Renal cortical epithelial cell (primary cell): ENCODE measurements around the gene FBXL7. TPM values are rescaled to one million over a fixed set of nuclear protein-coding genes. Genes with fewer than 3 reads are reported as not detected.

Experiments
- DNase-seq: peaks from one replicate; pipeline ENCODE4 v3.0.0-alpha.2; 2011; ENCODE audit warnings: low read depth
- total RNA-seq: library from RNA; depleted of rRNA; stranded (reverse); fragments of >200 nt; gene quantifications from 2 replicates; pipeline ENCODE4 v1.2.3, GENCODE V29; 2014

Gene FBXL7
- total RNA-seq, 1 donor from 2014 or later, result 1.7 TPM

DNA sequence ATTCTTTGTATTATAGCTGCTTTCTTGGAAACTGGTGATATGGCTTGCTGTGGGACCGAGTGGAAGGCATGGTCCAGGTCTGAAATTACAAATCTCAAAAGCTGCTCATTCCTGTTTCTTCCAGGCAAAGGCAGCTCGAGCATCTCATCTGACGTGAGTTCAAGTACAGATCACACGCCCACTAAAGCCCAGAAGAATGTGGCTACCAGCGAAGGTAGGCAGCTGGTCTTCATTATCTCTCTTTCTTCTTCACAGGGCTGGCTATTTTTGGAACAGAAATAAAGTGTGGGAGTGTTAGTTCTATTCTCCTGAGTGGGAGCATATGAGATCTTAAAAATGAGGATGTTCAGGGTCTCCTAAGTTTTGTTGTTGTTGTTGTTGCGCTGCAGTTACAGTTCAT, 115.9 kb downstream of the FBXL7 start:
- DNase-seq, result no peak

- no peak for DNase-seq
These were observed 119.0 kb downstream of the FBXL7 start for GRCh38 chr5:15618938-15619337.

DNA sequence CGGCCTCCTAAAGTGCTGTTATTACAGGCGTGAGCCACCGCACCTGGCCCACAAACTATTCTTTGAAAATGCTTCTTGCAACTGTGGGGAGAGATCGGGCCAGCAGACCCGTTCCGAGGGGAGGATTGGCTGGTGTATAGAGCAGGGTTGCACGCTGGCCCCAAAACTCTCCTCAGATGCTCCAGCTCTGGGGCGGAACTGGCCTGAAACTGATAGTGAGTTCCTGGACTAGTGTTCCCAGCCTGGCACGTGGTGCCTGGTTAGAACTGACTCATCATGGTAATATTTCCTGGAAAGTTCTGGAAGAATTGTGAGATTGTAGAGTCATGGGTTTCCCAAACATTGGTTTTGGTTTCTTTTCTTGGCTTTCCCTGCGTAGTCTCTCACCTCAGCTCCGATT, 120.5 kb downstream of the FBXL7 start:
- no peak for DNase-seq

GRCh38 chr5:15621094-15621493, 121.1 kb downstream of the FBXL7 start:
- no peak for DNase-seq

- no peak for DNase-seq
These were observed 123.8 kb downstream of the FBXL7 start for GRCh38 chr5:15623794-15624193.

DNA sequence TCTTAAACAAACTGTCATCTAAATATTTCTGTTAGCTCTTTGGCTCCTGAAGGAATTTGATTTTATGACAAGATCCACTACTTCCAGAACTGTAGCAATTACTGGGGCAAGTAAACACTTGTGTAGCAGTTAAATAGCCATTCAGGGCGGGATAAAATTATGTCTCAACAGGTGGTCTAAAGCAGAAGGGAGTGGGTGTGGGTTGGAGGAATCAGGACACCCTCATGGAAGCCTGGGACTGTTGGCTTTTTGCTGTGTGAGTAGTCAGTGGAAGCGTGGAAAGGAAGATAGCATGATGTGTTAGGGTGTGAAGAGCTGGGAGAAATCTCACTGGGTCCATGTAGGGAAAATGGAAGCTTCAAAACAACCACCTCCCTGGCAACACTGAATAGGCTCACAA, 127.1 kb downstream of the FBXL7 start:
- no peak for DNase-seq

- DNase-seq, result no peak
These were observed 127.7 kb downstream of the FBXL7 start for GRCh38 chr5:15627647-15628046.

DNA sequence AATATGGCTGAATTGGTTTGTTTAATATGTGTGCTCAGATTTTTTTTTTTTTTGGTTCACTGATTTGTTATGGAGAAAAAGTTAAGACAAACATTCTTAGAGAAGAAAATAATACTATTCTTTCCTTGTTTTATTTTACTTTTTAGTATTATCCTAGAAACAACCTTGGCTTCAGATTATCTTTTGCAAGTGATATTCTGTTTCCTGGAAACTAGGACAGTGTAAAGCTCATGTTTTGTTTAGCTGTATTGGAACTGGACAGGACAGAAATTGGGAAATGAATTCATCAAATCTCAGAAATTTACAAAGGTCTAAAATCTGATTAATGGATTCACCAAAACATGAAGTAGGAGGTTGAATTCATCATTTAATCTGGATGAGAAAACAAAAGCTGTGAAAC, 130.5 kb downstream of the FBXL7 start:
- no peak for DNase-seq

GRCh38 chr5:15634591-15635288, 134.8 kb downstream of the FBXL7 start:
- no peak for DNase-seq

- no peak for DNase-seq
These were observed 135.3 kb downstream of the FBXL7 start for GRCh38 chr5:15635289-15635616.

GRCh38 chr5:15637345-15637744, 137.4 kb downstream of the FBXL7 start:
- DNase-seq, result no peak

DNA sequence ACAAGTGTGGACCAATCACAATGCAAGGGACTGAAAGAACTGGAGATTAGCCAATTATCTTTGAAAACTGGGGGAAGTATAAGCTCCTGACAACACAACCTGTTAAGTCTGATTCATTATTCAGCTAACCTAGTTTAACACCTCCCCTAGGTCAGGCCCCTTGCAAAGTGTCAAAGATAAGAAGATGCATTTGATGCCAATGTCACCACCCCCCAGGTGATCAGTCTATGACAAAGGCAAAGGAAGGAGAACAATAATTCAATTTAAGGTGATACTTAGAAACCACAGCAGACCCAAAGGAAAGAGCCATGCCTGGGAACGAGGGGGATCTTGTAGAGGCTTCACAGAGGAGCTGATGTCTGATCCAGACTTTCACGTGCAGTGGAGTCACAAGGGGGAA, 137.9 kb downstream of the FBXL7 start:
- DNase-seq, result no peak

DNA sequence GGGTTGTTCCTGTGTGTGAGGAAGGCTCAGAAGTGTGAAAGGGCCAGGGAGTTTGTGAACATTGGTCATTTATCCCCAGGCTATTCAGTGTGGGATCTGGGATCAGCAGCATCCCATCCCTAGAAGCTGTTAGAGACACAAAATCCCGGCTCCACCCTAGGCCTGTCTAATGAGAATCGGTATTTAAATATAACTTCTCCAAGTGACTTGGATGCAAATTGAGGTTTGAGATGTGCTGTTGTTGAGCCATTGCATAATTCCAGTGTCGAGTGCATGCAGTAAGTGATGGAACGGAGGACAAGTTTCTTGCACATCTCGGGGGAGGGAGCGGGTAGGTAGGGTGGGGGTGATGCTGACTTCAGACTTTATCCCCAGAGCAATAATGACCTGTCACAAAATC, 138.3 kb downstream of the FBXL7 start:
- DNase-seq, result no peak

GRCh38 chr5:15639288-15639687, 139.3 kb downstream of the FBXL7 start:
- no peak for DNase-seq

DNA sequence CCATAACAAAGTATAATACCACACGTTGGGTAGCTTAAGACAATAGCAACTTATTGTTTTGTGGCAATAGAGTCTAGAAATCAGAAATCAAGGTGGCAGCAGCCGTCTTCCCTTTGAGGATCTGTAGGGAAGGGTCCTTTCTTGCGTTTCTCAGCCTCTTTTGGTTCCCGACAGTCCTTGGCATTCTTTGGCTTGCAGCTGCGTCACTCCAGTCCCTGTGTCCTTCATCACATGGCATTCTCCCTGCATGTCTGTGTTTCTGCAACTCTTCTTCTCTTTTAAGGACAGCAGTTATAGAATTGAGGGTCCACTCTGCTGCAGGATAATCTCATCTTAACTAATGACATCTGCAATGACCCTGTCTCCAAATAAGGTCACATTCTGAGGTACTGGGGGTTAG, 140.1 kb downstream of the FBXL7 start:
- no peak for DNase-seq

DNA sequence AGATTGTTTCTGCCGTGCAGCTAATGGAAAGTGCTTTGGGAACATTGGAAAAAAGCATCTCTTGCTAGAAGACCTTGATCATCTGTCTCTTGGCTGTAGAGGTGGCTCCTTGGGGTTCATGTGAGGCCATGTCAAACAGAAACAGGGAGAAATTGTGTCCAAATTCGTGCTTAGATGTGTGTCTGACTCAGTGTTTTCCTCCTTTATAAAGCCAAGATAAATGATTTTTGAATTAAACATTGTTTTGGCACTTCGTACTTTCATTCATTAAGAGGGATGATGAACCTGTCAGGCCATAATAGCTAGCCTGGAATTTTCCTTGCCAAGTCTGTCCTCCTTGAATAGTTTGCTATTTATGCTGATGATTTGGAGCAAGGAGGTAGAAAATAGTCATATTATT, 143.8 kb downstream of the FBXL7 start:
- no peak for DNase-seq

GRCh38 chr5:15645381-15646160, 145.6 kb downstream of the FBXL7 start:
- no peak for DNase-seq

DNA sequence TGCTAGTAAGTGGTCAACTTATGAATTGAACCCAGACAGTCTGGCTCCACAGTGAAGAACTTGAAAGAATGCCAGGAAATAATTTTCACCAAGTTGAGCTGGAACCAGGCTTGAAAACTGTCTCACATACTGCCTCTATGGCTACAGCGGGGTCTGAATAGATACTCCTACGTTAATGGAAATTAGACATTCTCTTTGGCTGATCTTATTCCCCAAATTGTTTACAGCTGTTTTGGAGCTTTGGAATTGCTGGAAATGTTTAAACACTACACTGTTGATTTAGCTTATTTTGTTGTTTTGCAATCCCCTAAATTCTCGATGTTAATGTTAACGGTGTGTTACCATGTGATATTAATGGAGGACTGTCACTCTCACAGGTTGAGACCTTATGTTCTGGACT, 146.4 kb downstream of the FBXL7 start:
- DNase-seq, result no peak

GRCh38 chr5:15647251-15647650, 147.3 kb downstream of the FBXL7 start:
- no peak for DNase-seq

- no peak for DNase-seq
These were observed 150.3 kb downstream of the FBXL7 start for GRCh38 chr5:15650266-15650665.

DNA sequence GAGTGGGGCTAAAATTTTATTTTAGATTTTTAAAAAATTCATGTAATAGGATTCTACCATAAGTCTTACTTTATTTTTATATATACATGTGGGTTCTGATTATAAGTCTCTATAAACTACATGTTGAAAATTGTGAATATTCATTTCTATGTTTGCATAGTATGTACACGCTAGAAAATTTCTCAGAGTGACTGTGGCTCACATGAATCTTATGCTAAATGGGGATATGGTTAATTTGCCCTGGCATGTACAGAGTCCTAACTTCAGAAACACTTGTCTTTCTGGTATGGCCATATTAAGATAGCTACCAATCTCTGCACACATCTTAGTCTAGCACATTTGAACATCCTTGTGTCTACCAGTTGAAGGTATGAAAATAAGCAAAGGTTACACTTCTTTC, 154.8 kb downstream of the FBXL7 start:
- DNase-seq, result no peak

GRCh38 chr5:15655683-15656082, 155.7 kb downstream of the FBXL7 start:
- no peak for DNase-seq

- DNase-seq, result no peak
These were observed 165.0 kb downstream of the FBXL7 start for GRCh38 chr5:15664961-15665360.

- no peak for DNase-seq
These were observed 169.8 kb downstream of the FBXL7 start for GRCh38 chr5:15669826-15670225.
